Esophagus muscularis mucosa (tissue), 4 donors: ENCODE data around the gene MAP2K2. TPM values are rescaled to one million over a fixed set of nuclear protein-coding genes. Genes with fewer than 3 reads are reported as not detected.

Experiments used
- DNase-seq: peaks from one replicate; pipeline ENCODE4 v3.0.0-alpha.2; 2017; ENCODE audit errors: extremely low spot score
- H3K27ac ChIP-seq, 4 donors: fragments of 200-600 bp; sonication (generic); replicated peaks in 1 of 4; 1 replicate in 3 of 4; 2 replicates in 1 of 4; pipeline ENCODE4 v1.5.1; 2016 to 2019; ENCODE audit warnings: mild to moderate bottlenecking in 1 of 4
- H3K27me3 ChIP-seq, 4 donors: fragments of 200-600 bp; sonication (generic); one replicate each; pipeline versions ENCODE4 v1.5.1 to v1.6.0; 2016 to 2019
- H3K36me3 ChIP-seq, 4 donors: fragments of 200-600 bp; sonication (generic); one replicate each; pipeline ENCODE4 v1.5.1; 2016 to 2019
- H3K4me1 ChIP-seq, 4 donors: fragments of 200-600 bp; sonication (generic); one replicate each; pipeline ENCODE4 v1.5.1; 2016 to 2019
- H3K4me3 ChIP-seq, 4 donors: fragments of 200-600 bp; sonication (generic); 1 replicate in 2 of 4; 2 replicates in 2 of 4; pipeline ENCODE4 v1.5.1; 2016 to 2019; ENCODE audit warnings: mild to moderate bottlenecking in 4 of 4, moderate library complexity in 1 of 4
- H3K9me3 ChIP-seq, 4 donors: fragments of 200-600 bp; sonication (generic); 1 replicate in 3 of 4; 2 replicates in 1 of 4; pipeline ENCODE4 v1.5.1; 2016 to 2019
- EP300 ChIP-seq: sonication (generic); formaldehyde crosslinking; IDR thresholded peaks from one replicate; pipeline ENCODE4 v1.6.1; 2017; ENCODE audit warnings: antibody characterized with exemption
- POLR2A ChIP-seq: fragments of 450-650 bp; IDR thresholded peaks from one replicate; pipeline ENCODE4 v1.6.1; 2017; ENCODE audit warnings: antibody characterized with exemption, moderate library complexity, mild to moderate bottlenecking, low read depth
- POLR2AphosphoS5 ChIP-seq, 2 donors: sonication (generic); formaldehyde crosslinking; IDR thresholded peaks; one replicate each; pipeline ENCODE4 v1.6.1; 2017; ENCODE audit warnings: antibody characterized with exemption in 2 of 2
- WGBS: methylation state at CpG from one replicate; pipeline ENCODE4 v1.1.5; 2018; 5-methylcytosine and 5-hydroxymethylcytosine counted together
- intact Hi-C: fragments of 100-400 bp; cut with DNase I; formaldehyde crosslinking; loops from one replicate; pipeline ENCODE4 v1.15.1; 2023
- total RNA-seq, 4 donors: library from RNA; depleted of rRNA; stranded (reverse); fragments of >200 nt; gene quantifications; one replicate each; pipeline versions ENCODE4 v1.1.0 to v1.2.1, GENCODE V29; 2016
- TF ChIP-seq, protein P1 (sequence below), 3 experiments: fragments of 200-600 bp in 2 of 3; fragments of 450-650 bp in 1 of 3; sonication (generic) in 2 of 3; IDR thresholded peaks; one replicate each; pipeline ENCODE4 v1.5.1; 2017 to 2019; ENCODE audit warnings: antibody characterized with exemption in 3 of 3, mild to moderate bottlenecking in 2 of 3, moderate library complexity in 1 of 3

Gene MAP2K2
- total RNA-seq, 4 donors from 2014 or later = 59.0 to 145 (median 101) TPM

GRCh38 chr19:4093643-4094175, 30.2 kb downstream of the MAP2K2 start:
- Histone ChIP-seq H3K27me3 (no peaks in the 10 kb centered on the region), H3K4me3 (no peak overlapping the region), H3K4me1 (peaks cover 0 to 14% (median 3%) of the 10 kb centered on the region in 4 donors), H3K9me3 (no peaks in the 10 kb centered on the region), H3K27ac (no peak overlapping the region), H3K36me3 (peaks cover 40 to 93% (median 76%) of the 10 kb centered on the region in 4 donors)
- WGBS = 95% methylated on average over 17 of the region's 18 CpGs
- TF ChIP-seq, protein P1, sequence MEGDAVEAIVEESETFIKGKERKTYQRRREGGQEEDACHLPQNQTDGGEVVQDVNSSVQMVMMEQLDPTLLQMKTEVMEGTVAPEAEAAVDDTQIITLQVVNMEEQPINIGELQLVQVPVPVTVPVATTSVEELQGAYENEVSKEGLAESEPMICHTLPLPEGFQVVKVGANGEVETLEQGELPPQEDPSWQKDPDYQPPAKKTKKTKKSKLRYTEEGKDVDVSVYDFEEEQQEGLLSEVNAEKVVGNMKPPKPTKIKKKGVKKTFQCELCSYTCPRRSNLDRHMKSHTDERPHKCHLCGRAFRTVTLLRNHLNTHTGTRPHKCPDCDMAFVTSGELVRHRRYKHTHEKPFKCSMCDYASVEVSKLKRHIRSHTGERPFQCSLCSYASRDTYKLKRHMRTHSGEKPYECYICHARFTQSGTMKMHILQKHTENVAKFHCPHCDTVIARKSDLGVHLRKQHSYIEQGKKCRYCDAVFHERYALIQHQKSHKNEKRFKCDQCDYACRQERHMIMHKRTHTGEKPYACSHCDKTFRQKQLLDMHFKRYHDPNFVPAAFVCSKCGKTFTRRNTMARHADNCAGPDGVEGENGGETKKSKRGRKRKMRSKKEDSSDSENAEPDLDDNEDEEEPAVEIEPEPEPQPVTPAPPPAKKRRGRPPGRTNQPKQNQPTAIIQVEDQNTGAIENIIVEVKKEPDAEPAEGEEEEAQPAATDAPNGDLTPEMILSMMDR (IDR thresholded peaks at IDR 0.05) = no peak
- TF ChIP-seq POLR2A (no peak), POLR2AphosphoS5 (IDR thresholded peaks at IDR 0.05) (no peak), EP300 (no peak)
- no peak for DNase-seq
- intact Hi-C loops = no loop called here

- H3K4me3 ChIP-seq = no peak overlapping the region
- peaks cover 33 to 66% (median 62%) of the 10 kb centered on the region in 4 donors for H3K36me3 ChIP-seq
- no peaks in the 10 kb centered on the region for H3K9me3 ChIP-seq
- no peaks in the 10 kb centered on the region for H3K27me3 ChIP-seq
- peak overlapping the region in 1 of 4 donors; percentile 13 for H3K27ac ChIP-seq
- no peak for DNase-seq
- intact Hi-C loops = no loop called here
- WGBS = 90% methylated on average over 51 of the region's 52 CpGs
- H3K4me1 ChIP-seq = peaks cover 0 to 7% (median 6%) of the 10 kb centered on the region in 4 donors
- TF ChIP-seq, protein P1 (IDR thresholded peaks at IDR 0.05) = no peak
- TF ChIP-seq EP300 (no peak), POLR2A (no peak), POLR2AphosphoS5 (IDR thresholded peaks at IDR 0.05) (no peak)
These were observed 33.3 kb downstream of the MAP2K2 start for GRCh38 chr19:4090356-4091220.

- TF ChIP-seq EP300 (no peak), POLR2A (no peak), POLR2AphosphoS5 (IDR thresholded peaks at IDR 0.05) (no peak)
- TF ChIP-seq, protein P1 (IDR thresholded peaks at IDR 0.05) = no peak
- Histone ChIP-seq H3K4me1 (peaks cover 0 to 7% (median 6%) of the 10 kb centered on the region in 4 donors), H3K36me3 (peaks cover 33 to 59% (median 56%) of the 10 kb centered on the region in 4 donors), H3K27me3 (no peaks in the 10 kb centered on the region), H3K9me3 (no peaks in the 10 kb centered on the region), H3K4me3 (peak overlapping the region in 2 of 4 donors; percentile 14 to 15), H3K27ac (peak overlapping the region in 2 of 4 donors; percentile 13 to 25)
- intact Hi-C loops = no loop called here
- DNase-seq = no peak
- 84% methylated on average over 12 of the region's 22 CpGs for WGBS
These were observed 34.0 kb downstream of the MAP2K2 start for GRCh38 chr19:4089946-4090345.

DNA sequence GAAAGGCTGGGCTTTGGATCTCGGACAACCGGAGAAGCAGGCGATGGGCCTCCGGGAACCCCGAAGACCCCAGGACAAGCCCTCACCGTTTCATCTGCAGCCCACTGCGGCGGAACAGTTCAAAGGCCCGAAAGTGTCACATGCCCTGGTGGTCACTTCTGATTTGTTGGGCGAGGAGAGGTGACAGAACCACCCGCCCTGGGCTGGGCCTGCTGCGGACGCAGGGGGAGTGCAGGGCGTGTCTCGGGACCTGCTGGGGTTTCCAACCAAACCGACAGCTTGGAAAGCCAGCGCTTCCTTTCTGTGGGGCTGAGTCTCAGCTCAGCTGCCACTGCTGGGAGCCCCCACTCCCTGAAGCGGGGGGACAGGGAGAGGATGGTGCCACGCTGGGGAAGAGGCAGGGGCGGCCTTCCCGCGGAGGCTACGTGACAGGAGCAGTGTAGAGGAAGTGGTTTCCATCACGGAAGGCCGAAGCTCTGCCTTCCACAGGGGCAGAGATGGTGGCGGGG, 34.5 kb downstream of the MAP2K2 start:
- intact Hi-C loops = no loop called here
- 62% methylated on average over 15 of the region's 26 CpGs for WGBS
- H3K4me3 ChIP-seq = peak overlapping the region; percentile 12 to 29 (median 14)

More for the DNA sequence above, 34.5 kb downstream of the MAP2K2 start:
- Histone ChIP-seq H3K27me3 (no peaks in the 10 kb centered on the region), H3K4me1 (peaks cover 0 to 9% (median 6%) of the 10 kb centered on the region in 4 donors), H3K36me3 (peaks cover 33 to 54% (median 51%) of the 10 kb centered on the region in 4 donors), H3K27ac (peak overlapping the region in 2 of 4 donors; percentile 13 to 25), H3K9me3 (no peaks in the 10 kb centered on the region)
- TF ChIP-seq, protein P1 (IDR thresholded peaks at IDR 0.05) = no peak
- TF ChIP-seq EP300 (no peak), POLR2A (no peak), POLR2AphosphoS5 (IDR thresholded peaks at IDR 0.05) (peak in 1 of 2 donors; percentile 20)
- no peak for DNase-seq
